Measurements from ENCODE around the gene EPHA10. TPM values are rescaled to one million over a fixed set of nuclear protein-coding genes. Genes with fewer than 3 reads are reported as not detected.
A peak's percentile ranks its signal among the peaks of the same experiment; 100 is the strongest.

Gene EPHA10
- total RNA-seq, 1 experiment from 2014 or later = 2.2 TPM

DNA sequence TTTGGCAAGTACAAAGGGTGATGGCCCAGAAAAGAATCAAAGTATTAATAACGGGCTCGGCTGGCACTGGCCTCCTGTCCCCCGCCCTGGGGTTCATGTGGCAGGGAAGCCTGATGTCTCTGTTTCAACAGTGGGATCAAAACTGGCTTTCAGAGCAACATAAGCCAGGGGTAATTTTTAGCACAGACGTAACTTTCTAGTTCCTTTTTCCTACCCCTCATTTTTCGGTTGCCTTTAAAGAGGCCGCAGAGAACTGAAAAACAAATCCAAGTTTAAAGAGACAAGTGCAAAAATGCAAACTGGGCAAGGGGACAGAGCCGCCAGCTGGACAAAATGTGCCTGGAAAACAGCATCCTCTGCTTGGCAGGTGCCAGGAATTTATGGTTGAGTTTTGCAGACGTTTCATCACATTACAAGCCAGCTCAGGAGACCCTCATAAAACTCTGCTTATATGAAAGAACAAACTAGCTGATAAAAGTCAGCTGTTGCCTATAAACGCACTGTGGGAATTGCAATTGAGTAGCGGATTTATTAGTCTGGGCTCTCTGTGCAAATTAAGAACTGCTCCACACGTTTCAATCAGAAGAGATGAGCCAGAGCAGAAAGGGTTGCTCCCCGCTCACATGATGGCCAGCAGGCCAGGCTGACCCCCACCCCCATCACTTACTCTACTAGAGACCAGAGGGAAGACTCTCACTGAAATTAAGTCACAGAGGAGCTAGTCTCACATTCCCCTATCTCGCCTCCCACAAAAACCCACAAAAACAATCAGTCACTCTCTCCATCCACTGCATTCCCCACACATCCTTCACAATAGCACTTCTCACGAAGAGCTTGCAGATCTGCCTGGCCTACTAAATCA is 88.4 kb downstream of the EPHA10 start:
- DNase-seq (ENCODE audit: low spot score) = no peak

DNA sequence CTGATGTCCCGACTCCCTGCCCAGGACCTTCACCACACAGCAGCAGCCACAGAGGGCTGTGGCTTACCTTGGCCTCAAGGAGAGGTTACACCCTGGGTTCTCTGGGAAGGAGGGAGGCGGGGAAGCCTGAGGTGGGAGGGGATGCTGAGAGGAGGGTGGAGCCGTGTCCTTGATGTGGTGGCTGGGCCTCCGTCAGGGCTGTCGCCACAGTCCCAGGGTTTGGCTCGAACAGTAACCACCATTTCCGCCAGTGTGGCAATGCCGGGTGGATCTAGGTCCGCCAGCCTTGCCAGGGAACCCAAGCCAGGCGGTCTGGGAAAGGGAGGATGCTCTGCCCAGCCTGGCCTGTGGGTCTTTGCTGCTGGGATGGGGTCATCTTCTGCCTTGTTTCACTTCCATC is 91.0 kb downstream of the EPHA10 start:
- peak; percentile 51 for DNase-seq (ENCODE audit: low spot score)

DNA sequence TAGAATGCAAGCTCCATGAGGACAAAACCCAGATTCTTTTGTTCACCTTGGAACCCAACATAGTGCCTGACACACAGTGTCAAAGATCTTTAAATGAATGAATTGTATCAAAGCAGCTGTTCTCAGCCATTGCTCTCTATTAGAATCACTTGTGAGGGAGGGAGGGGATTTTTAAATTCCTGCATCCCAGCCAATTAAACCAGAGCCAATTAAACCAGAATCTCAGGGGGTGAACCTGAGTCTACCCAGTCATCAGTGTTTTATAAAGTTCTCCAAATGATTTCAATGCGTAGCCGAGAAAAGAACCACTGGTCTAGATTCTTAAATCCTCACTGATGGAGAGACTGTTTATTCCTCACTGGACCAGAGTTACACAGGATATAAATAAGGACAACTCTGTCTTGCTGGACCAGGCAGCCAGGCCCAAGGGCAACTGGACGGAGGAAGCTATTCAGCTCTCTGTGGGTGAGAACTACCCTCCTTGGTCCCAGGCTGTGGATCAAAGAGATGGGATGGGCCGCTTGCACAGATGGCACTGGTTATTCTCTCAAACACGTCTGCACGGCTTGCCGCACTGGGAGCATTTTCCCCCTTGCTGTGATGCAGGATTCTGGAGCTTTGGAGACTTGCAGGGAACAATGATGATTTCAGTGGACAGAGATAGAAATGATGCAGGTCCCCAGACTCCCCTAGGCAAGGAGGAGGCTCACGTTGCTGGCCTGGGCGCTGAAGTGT is 92.6 kb downstream of the EPHA10 start:
- DNase-seq (ENCODE audit: low spot score) = no peak

DNA sequence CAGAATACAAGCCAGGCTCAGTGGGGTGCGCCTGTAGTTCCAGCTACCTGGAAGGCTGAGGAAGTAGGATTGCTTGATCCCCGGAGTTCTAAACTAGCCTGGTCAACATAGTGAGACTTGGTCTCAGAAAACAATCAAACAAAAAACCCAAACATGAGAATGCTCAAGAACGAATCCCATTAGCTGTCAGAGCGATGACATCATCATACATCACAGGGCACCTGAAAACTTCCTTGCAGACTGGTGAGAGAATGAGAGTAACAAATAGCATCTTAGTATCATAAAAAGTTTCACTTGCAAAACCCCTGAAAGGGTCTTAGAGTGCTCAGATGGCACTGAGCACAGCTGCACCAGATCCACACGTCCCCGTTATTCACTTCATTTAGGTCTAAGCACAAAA is 93.7 kb downstream of the EPHA10 start:
- no peak for DNase-seq (ENCODE audit: low spot score)

DNA sequence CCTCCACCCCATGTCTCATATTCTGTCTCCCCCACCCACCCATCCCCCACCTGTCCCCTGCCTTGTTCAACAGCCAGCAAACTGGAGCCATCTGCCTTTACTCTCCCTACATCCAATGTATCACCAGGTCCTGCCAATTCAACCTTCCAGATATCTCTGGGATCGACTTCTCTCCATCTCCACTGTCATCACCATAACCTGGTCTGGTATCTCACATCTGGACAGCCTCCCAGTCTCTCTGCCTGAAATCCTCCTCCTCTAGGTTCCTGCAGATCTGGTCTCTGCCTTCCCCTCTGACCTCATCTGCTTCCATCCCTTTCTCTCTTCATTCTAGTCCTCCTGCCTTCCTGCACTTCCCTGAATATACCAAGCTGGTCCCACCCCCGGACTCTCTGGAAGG is 94.8 kb downstream of the EPHA10 start:
- no peak for DNase-seq (ENCODE audit: low spot score)

DNA sequence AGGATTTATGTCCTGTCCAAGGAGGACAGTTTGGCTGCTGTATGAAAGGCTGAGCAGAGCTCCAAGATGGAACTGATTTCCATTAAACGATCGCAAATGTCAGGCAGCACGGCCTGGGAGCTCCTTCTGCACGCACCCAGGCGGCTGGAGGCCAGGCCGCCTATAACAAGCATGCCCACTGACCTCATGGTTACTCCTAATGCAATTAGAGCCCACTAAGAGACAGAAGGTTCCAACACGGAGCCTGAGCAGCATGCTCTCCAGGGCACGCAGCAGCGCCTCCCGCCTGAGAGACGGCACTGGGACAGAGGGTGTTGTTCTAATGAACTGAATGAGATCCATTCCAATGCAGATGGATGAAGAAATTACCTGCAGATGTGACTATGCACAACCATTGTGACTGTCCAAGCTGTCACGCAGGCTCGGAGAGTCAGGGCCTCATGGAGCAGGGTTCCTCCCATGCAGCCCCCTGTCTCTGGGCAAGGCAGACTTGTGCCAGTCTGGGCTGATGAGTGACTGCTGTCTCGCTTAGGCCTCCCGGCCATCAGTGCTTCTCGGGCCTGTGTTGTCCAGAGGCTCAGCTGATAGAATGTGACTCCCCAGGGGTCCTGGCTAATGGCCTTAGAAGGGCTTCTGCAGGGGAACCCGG is 97.8 kb downstream of the EPHA10 start:
- no peak for DNase-seq (ENCODE audit: low spot score)

DNA sequence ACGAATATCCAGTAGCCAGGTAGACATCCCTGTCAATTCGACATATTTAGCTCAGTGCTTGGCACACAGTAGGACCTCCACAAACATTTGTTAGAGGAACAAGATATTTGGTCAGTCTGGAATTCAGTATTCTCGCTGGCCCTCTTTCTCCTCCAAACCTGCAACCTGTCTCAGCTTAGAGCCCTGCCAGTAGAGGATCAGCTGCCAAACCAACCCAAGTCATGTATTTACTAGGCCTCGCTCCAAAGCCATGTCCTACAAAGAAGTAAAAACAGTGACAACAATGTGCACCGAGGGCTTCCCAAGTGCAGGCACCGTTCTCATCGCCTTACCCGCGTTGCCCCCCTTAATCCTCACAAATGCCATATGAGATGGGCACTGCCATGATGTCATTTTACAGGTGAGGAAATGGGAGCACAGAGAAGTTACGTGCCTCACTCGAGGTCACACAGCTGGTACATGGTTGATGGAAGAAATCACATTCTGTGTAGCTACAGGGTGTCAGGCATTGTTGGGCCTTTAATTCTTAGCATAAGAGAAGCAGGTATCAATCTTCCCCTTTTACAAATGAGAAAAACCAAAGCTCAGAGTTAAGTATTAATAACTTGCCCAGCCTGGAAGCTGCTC is 98.6 kb downstream of the EPHA10 start:
- no peak for DNase-seq (ENCODE audit: low spot score)

Small RNA genes lying within 50 kb of the gene (small RNA-seq; reads per million reads assigned to genes)
- not detected for gene RF00019

Other genes with a start within 250 kb of the EPHA10 start
- 15.9 and 23.9 TPM in 2 replicates for gene SNIP1, start 210.8 kb downstream of the EPHA10 start, total RNA-seq (2014; rRNA removed; shearing (Covaris generic))
- gene DNALI1, start 208.2 kb downstream of the EPHA10 start, total RNA-seq (2014; rRNA removed; shearing (Covaris generic)) = 0.23 and 0.37 TPM in 2 replicates
- gene GNL2, start 169.2 kb downstream of the EPHA10 start, total RNA-seq (2014; rRNA removed; shearing (Covaris generic)) = 66.1 and 77.5 TPM in 2 replicates
- not detected in 2 replicates for gene RSPO1, start 130.2 kb downstream of the EPHA10 start, total RNA-seq (2014; rRNA removed; shearing (Covaris generic))
- 17.1 and 19.0 TPM in 2 replicates for gene CDCA8, start 72.6 kb downstream of the EPHA10 start, total RNA-seq (2014; rRNA removed; shearing (Covaris generic))
- 35.2 and 39.6 TPM in 2 replicates for gene MANEAL, start 28.7 kb upstream of the EPHA10 start, total RNA-seq (2014; rRNA removed; shearing (Covaris generic))
- 103 and 113 TPM in 2 replicates for gene C1orf122, start 42.7 kb upstream of the EPHA10 start, total RNA-seq (2014; rRNA removed; shearing (Covaris generic))
- gene YRDC, start 43.1 kb upstream of the EPHA10 start, total RNA-seq (2014; rRNA removed; shearing (Covaris generic)) = 55.1 and 56.7 TPM in 2 replicates
- 3.0 and 3.7 TPM in 2 replicates for gene MTF1, start 94.5 kb upstream of the EPHA10 start, total RNA-seq (2014; rRNA removed; shearing (Covaris generic))
- 10.0 and 15.5 TPM in 2 replicates for gene INPP5B, start 181.9 kb upstream of the EPHA10 start, total RNA-seq (2014; rRNA removed; shearing (Covaris generic))
- 57.5 and 69.0 TPM in 2 replicates for gene SF3A3, start 224.9 kb upstream of the EPHA10 start, total RNA-seq (2014; rRNA removed; shearing (Covaris generic))
- 12.2 and 15.2 TPM in 2 replicates for gene FHL3, start 240.4 kb upstream of the EPHA10 start, total RNA-seq (2014; rRNA removed; shearing (Covaris generic))
- gene UTP11, start 247.6 kb upstream of the EPHA10 start, total RNA-seq (2014; rRNA removed; shearing (Covaris generic)) = 22.1 and 26.1 TPM in 2 replicates